Smooth muscle cell (in vitro differentiated cells): ENCODE data around the gene KRTAP1-5. TPM values are rescaled to one million over a fixed set of nuclear protein-coding genes. Genes with fewer than 3 reads are reported as not detected.
"Not testable (repeated sequence)": the region's sequence is repeated elsewhere in the genome, so short reads cannot be mapped to it uniquely, and the experiment has no call there.

Experiments used
- DNase-seq: peaks from one replicate; lab custom pipeline; 2025; ENCODE audit not compliant: unreplicated experiment; lab: John Stamatoyannopoulos, UW
- H2AFZ ChIP-seq: fragments of 200-600 bp; sonication (generic); 2 replicates; pipeline ENCODE4 v1.6.0; 2016; ENCODE audit warnings: antibody characterized with exemption, low read depth, mild to moderate bottlenecking
- H3F3A ChIP-seq: fragments of 200-600 bp; sonication (generic); 2 replicates; pipeline ENCODE4 v1.6.0; 2017; ENCODE audit warnings: antibody characterized with exemption, low read depth
- H3K27ac ChIP-seq: fragments of 200-600 bp; sonication (generic); 2 replicates; pipeline ENCODE4 v1.5.1; 2016; ENCODE audit warnings: low read depth, mild to moderate bottlenecking
- H3K27me3 ChIP-seq: fragments of 200-600 bp; sonication (generic); 2 replicates; pipeline ENCODE4 v1.6.1; 2016; ENCODE audit warnings: low read depth, mild to moderate bottlenecking
- H3K36me3 ChIP-seq: fragments of 200-600 bp; sonication (generic); 2 replicates; pipeline ENCODE4 v1.5.1; 2016; ENCODE audit warnings: low read depth
- H3K4me1 ChIP-seq: fragments of 200-600 bp; sonication (generic); 2 replicates; pipeline ENCODE4 v1.5.1; 2016; ENCODE audit warnings: low read depth
- H3K4me2 ChIP-seq: fragments of 200-600 bp; sonication (generic); 2 replicates; pipeline ENCODE4 v1.6.0; 2016; ENCODE audit warnings: mild to moderate bottlenecking
- H3K4me3 ChIP-seq: fragments of 200-600 bp; sonication (generic); 2 replicates; pipeline ENCODE4 v1.5.1; 2016; ENCODE audit warnings: mild to moderate bottlenecking
- H3K79me2 ChIP-seq: fragments of 200-600 bp; sonication (generic); 2 replicates; pipeline ENCODE4 v1.6.0; 2016; ENCODE audit warnings: low read depth, mild to moderate bottlenecking
- H3K9ac ChIP-seq: fragments of 200-600 bp; sonication (generic); 2 replicates; pipeline ENCODE4 v1.6.0; 2016; ENCODE audit warnings: low read depth
- H3K9me3 ChIP-seq: fragments of 200-600 bp; sonication (generic); replicated peaks from 2 replicates; pipeline ENCODE4 v1.5.1; 2016; ENCODE audit warnings: low read depth
- H4K20me1 ChIP-seq: fragments of 200-600 bp; sonication (generic); 2 replicates; pipeline ENCODE4 v1.6.0; 2016; ENCODE audit warnings: low read depth
- CTCF ChIP-seq: fragments of 200-600 bp; sonication (generic); IDR thresholded peaks from 2 replicates; pipeline ENCODE4 v1.5.1; 2017; ENCODE audit warnings: borderline replicate concordance, mild to moderate bottlenecking, antibody characterized with exemption; ENCODE audit not compliant: insufficient read depth, poor library complexity, severe bottlenecking
- WGBS: methylation state at CpG from one replicate; pipeline ENCODE4 v1.1.7; 2016; ENCODE audit warnings: low lambda C conversion rate; 5-methylcytosine and 5-hydroxymethylcytosine counted together
- polyA plus RNA-seq: library from polyadenylated mRNA; unstranded; fragments of >200 nt; fragmentation: Nextera tagmentation; extraction: Ambion mirVana; gene quantifications from 2 replicates; pipeline ENCODE4 v1.2.1, GENCODE V29; 2016
- total RNA-seq: library from RNA; depleted of rRNA; stranded (reverse); fragments of >200 nt; gene quantifications from 2 replicates; pipeline ENCODE4 v1.2.3, GENCODE V29; 2014

Gene KRTAP1-5
- total and polyA plus RNA-seq, 2 experiments from 2014 or later: 1.1 to 3.0 TPM

- peak within 1 kb of the TSS; percentile 18 for H3K4me2 ChIP-seq
- peak within 1 kb of the TSS; percentile 50 for H3K27ac ChIP-seq
- TF ChIP-seq CTCF: no peak
- H2AFZ ChIP-seq: no peak within 1 kb of the TSS
- no peak for DNase-seq
- H4K20me1 ChIP-seq: no peaks in the 10 kb centered on the region
- no peaks in the 10 kb centered on the region for H3K9me3 ChIP-seq
- no peaks in the 10 kb centered on the region for H3K27me3 ChIP-seq
- no peak within 1 kb of the TSS for H3K4me3 ChIP-seq
- H3K79me2 ChIP-seq: no peaks in the 10 kb centered on the region
- H3K9ac ChIP-seq: no peak within 1 kb of the TSS
- no peaks in the 10 kb centered on the region for H3K4me1 ChIP-seq
- H3F3A ChIP-seq: no peaks in the 10 kb centered on the region
- 61% methylated on average over 6 of the region's 6 CpGs for WGBS
- H3K36me3 ChIP-seq: no peaks in the 10 kb centered on the region
Observed at GRCh38 chr17:41065829-41066624, 39.0 kb upstream of the KRTAP1-5 start, which contains the start of gene KRTAP2-4. Gene KRTAP2-4 (minus strand): TSS chr17:41065879. CDS start chr17:41065845, 34 bp downstream.

- not testable (repeated sequence) for H3K4me3 ChIP-seq, H3K9ac ChIP-seq, DNase-seq, H3K36me3 ChIP-seq, H3K27me3 ChIP-seq, H3K4me2 ChIP-seq, H3K79me2 ChIP-seq, H3F3A ChIP-seq, H4K20me1 ChIP-seq, H3K9me3 ChIP-seq, H2AFZ ChIP-seq, H3K4me1 ChIP-seq, H3K27ac ChIP-seq
- 91% methylated on average over 7 of the region's 16 CpGs for WGBS
Observed at GRCh38 chr17:41065016-41065689, 38.1 kb upstream of the KRTAP1-5 start.

GRCh38 chr17:41064301-41064700 is 37.3 kb upstream of the KRTAP1-5 start:
- H3K27me3 ChIP-seq: no peaks in the 10 kb centered on the region
- no peaks in the 10 kb centered on the region for H3K79me2 ChIP-seq
- H3K9me3 ChIP-seq: no peaks in the 10 kb centered on the region
- no peak overlapping the region for H2AFZ ChIP-seq
- peaks cover 3% of the 10 kb centered on the region for H3F3A ChIP-seq
- no peaks in the 10 kb centered on the region for H4K20me1 ChIP-seq
- no peak for DNase-seq
- no peak overlapping the region for H3K27ac ChIP-seq
- no peak overlapping the region for H3K4me2 ChIP-seq
- no peak for TF ChIP-seq CTCF
- H3K4me3 ChIP-seq: no peak overlapping the region
- H3K9ac ChIP-seq: no peak overlapping the region
- WGBS: 92% methylated on average over 1 of the region's 1 CpG
- peaks cover 6% of the 10 kb centered on the region for H3K4me1 ChIP-seq
- H3K36me3 ChIP-seq: no peaks in the 10 kb centered on the region

- H3K4me2 ChIP-seq: no peak overlapping the region
- H3K27me3 ChIP-seq: no peaks in the 10 kb centered on the region
- H3K9ac ChIP-seq: no peak overlapping the region
- DNase-seq: no peak
- no peak overlapping the region for H3K4me3 ChIP-seq
- TF ChIP-seq CTCF: no peak
- H4K20me1 ChIP-seq: no peaks in the 10 kb centered on the region
- peaks cover 3% of the 10 kb centered on the region for H3F3A ChIP-seq
- H3K79me2 ChIP-seq: no peaks in the 10 kb centered on the region
- peak overlapping the region; percentile 89 for H3K27ac ChIP-seq
- peaks cover 6% of the 10 kb centered on the region for H3K4me1 ChIP-seq
- no peaks in the 10 kb centered on the region for H3K36me3 ChIP-seq
- H3K9me3 ChIP-seq: no peaks in the 10 kb centered on the region
- 83% methylated on average over 4 of the region's 4 CpGs for WGBS
- no peak overlapping the region for H2AFZ ChIP-seq
Observed at GRCh38 chr17:41063449-41063848, 36.4 kb upstream of the KRTAP1-5 start.
